ENCODE measurements around the gene C5.

C5 gene

DNA sequence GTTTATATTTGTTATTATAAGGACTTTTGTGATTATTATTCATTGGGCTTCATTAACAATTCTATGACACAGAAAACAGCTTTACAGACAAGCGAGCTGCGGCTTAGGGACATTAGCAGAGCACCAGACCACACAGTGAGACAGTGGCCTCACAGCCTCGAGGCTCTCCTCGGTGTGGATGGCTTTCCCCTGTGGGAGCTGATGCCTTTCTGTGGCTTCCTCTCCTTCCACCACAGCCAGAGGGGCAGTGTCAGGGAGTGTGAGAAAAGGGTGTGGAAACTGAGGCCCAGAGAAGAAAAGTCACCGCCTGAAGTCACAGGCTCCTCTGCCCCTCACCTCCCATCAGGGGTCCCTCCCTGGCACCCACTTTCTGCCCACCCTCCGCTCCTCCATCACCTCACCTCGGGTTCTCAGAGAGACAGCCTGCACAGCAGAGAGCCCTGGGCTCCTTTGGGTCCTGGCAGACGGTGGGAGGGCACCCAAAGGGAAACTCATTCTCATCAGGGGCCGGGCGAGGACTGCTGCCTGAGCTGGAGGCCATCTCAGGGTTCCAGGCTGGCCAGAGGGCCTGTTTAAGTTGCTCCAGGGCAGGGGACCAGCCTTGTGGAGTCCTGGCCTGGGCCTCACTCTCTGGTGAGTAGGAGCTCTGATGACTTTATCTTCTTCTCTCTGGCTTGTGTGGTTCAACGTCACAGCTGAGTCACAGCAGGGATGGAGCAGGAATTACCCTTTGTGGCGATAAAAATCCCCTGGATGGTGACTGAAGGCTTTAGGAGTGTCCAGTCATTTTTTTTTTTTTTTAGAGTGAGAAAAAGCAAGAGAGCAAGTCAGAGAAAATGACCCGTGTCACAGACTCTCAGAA is 124.3 kb downstream of the C5 start:
- H3K9me3 ChIP-seq (ENCODE audit: control insufficient read depth, low read length): no peaks in the 10 kb centered on the region
- H3K9ac ChIP-seq (ENCODE audit: low read length): peak overlapping the region; percentile 50
- no peaks in the 10 kb centered on the region for H3K36me3 ChIP-seq (ENCODE audit: control insufficient read depth, insufficient read depth, low read length)
- no peaks in the 10 kb centered on the region for H3K27me3 ChIP-seq (ENCODE audit: control insufficient read depth, insufficient read depth, low read length)
- no peaks in the 10 kb centered on the region for H3K4me1 ChIP-seq (ENCODE audit: control insufficient read depth, insufficient read depth, low read length)
- H3K4me3 ChIP-seq (ENCODE audit: low read length): no peak overlapping the region

DNA sequence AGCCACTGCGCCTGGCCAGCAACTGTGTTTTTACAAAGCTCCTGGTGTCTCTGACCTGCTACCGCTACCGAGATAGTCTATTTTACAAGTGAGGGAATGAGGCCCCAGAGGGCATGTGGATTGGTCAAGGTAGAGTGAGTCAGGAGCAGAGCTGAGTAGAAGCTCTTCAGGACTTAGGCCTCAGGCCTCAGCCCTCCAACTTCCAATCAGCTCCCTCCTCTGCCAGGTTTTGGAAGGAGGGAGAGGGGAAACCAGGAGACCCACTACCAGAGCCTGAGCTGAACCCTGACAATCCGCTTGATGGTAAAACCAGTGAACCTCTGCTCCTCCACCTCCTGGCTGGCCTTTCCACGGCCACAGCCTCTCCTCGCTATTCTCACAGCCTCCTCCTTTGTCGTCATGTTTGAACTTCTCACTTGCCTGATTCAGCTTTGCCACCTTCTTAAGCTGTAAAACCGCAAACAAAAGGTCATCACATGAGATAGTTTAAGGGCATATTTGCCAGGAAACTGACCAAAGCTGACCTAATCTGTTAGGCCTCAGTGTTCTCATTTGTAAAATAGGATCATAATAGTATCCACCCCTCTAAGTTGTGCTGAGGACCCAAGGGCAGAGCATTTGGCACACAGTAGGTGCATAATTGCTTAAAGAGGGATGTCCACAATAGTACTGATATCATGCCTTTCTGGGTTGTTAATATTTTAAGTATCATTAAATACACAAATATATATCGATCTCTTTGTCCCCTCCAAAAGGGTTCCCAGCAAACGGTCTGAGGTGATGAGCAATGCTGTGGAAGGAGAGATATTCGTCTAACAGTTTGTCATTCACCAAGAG is 125.2 kb downstream of the C5 start:
- H3K9ac ChIP-seq (ENCODE audit: low read length): no peak overlapping the region
- no peak overlapping the region for H3K4me3 ChIP-seq (ENCODE audit: low read length)
- H3K4me1 ChIP-seq (ENCODE audit: control insufficient read depth, insufficient read depth, low read length): no peaks in the 10 kb centered on the region
- no peaks in the 10 kb centered on the region for H3K9me3 ChIP-seq (ENCODE audit: control insufficient read depth, low read length)
- no peaks in the 10 kb centered on the region for H3K36me3 ChIP-seq (ENCODE audit: control insufficient read depth, insufficient read depth, low read length)
- H3K27me3 ChIP-seq (ENCODE audit: control insufficient read depth, insufficient read depth, low read length): no peaks in the 10 kb centered on the region

DNA sequence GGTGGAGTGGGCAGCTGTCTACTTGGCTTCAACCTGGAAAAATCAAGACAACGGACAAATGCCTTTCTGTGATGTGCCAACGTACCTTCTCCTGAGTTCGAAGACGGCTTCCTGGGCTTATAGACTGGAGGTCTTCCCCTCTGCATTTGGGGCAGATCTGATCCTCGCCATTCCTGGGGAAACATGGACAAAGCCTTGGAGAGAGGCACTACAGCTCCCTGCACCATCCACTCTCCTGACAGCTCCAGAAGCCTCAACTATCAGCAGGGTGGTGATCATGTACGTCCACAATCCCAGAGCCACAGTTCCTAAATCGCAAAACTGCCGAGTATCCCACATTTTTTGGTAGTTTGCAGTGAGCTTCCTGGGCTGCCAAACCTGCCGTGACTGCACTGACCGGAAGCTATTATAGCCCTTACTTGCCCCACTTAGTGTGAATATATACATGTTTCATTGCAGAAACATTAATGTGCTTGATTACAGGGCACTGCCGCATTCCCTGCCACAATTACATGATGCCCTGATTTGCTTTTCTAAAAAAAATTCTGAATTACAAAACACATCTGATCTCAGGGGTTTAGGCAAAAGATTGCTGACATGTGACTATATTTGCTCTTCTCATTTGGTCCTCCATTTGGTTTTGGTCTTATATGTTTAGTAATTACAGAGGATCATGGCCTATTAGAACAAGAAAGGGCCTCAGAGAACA is 126.3 kb downstream of the C5 start:
- Histone ChIP-seq H3K27me3 (ENCODE audit: control insufficient read depth, insufficient read depth, low read length) (no peaks in the 10 kb centered on the region), H3K4me3 (ENCODE audit: low read length) (no peak overlapping the region), H3K9me3 (ENCODE audit: control insufficient read depth, low read length) (no peaks in the 10 kb centered on the region), H3K4me1 (ENCODE audit: control insufficient read depth, insufficient read depth, low read length) (no peaks in the 10 kb centered on the region), H3K9ac (ENCODE audit: low read length) (no peak overlapping the region), H3K36me3 (ENCODE audit: control insufficient read depth, insufficient read depth, low read length) (no peaks in the 10 kb centered on the region)

DNA sequence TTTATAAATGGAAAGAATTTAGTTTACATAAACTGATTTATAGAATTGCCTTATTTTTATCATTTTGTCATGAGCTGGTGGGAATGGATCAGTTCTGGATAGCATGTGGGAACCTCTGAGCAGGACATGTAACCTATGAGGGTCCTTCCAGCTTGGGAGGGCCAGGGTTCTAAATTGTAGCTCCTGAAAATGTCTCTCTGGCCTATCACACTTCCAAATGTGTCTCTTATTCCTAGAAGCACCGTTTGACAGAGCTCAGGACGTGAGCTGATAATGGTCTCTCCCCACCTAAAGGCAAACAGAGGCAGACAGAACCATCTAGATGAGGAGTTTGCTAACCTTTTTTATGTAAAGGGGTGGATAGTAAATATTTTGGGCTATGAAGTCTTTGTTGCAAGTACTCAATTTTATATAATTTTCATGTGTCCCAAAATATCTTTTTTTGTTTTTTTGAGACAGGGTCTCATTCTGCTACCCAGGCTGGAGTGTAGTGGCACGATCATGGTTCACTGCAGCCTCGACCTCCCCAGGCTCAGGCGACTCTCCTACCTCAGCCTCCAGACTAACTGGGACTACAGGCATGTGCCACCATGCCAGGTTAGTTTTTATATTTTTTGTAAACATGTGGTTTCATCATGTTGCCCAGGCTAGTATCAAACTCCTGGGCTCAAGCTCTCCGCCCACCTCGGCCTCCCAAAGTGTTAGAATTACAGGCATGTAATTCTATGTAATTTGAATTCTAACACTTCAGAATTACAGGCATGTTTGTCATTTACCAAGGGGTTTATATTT is 127.5 kb downstream of the C5 start:
- no peak overlapping the region for H3K9ac ChIP-seq (ENCODE audit: low read length)
- H3K9me3 ChIP-seq (ENCODE audit: control insufficient read depth, low read length): no peaks in the 10 kb centered on the region
- no peaks in the 10 kb centered on the region for H3K27me3 ChIP-seq (ENCODE audit: control insufficient read depth, insufficient read depth, low read length)
- H3K36me3 ChIP-seq (ENCODE audit: control insufficient read depth, insufficient read depth, low read length): no peaks in the 10 kb centered on the region
- H3K4me3 ChIP-seq (ENCODE audit: low read length): no peak overlapping the region
- H3K4me1 ChIP-seq (ENCODE audit: control insufficient read depth, insufficient read depth, low read length): no peaks in the 10 kb centered on the region

DNA sequence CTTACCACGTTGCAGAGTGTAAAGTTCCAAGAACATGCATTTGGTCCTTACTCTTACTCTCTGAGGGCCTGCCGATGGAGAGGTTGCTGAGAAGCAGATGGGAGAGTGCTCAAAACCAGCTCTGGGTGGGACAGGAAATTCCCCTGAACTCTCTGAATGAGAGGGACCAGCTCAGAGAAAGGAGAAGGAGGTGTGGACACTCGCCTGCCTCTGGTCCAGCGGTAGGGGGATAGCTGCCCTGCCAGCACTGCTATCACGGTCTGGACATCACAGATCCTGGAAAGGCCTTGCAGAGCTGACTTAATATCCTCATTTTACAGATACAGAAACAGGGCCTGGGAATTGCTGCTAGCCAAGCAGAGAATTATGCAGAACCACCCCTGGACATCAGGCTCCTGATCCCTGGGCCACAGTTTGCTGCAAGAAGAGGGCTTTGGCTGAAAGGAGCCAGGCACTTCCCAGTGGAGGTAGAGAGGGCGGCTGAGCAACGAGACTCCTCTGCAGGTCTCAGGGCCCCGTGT is 128.4 kb downstream of the C5 start:
- Histone ChIP-seq H3K9me3 (ENCODE audit: control insufficient read depth, low read length) (no peaks in the 10 kb centered on the region), H3K9ac (ENCODE audit: low read length) (no peak overlapping the region), H3K4me3 (ENCODE audit: low read length) (no peak overlapping the region), H3K36me3 (ENCODE audit: control insufficient read depth, insufficient read depth, low read length) (no peaks in the 10 kb centered on the region), H3K4me1 (ENCODE audit: control insufficient read depth, insufficient read depth, low read length) (no peaks in the 10 kb centered on the region), H3K27me3 (ENCODE audit: control insufficient read depth, insufficient read depth, low read length) (no peaks in the 10 kb centered on the region)

DNA sequence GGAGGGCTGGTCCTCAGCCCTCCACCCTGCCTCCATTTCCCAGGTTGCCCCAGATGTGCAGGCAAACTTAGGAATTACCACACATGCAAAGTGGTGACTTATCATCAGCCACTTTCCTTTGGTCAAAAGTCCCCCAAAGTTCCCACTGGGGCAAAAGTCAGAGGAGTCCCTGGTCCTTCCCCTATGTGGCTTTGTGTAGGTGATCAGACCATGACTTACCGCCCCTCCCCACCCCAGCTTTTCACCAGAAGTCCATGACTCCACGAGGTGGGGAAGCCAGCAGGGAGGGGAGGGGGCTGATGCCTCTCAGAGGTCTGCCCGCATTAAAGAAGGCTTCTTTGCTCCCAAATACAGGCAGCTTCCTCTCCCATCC is 129.3 kb downstream of the C5 start:
- no peak overlapping the region for H3K4me3 ChIP-seq (ENCODE audit: low read length)
- H3K9me3 ChIP-seq (ENCODE audit: control insufficient read depth, low read length): no peaks in the 10 kb centered on the region
- no peaks in the 10 kb centered on the region for H3K4me1 ChIP-seq (ENCODE audit: control insufficient read depth, insufficient read depth, low read length)
- no peaks in the 10 kb centered on the region for H3K27me3 ChIP-seq (ENCODE audit: control insufficient read depth, insufficient read depth, low read length)
- H3K36me3 ChIP-seq (ENCODE audit: control insufficient read depth, insufficient read depth, low read length): no peaks in the 10 kb centered on the region
- no peak overlapping the region for H3K9ac ChIP-seq (ENCODE audit: low read length)

DNA sequence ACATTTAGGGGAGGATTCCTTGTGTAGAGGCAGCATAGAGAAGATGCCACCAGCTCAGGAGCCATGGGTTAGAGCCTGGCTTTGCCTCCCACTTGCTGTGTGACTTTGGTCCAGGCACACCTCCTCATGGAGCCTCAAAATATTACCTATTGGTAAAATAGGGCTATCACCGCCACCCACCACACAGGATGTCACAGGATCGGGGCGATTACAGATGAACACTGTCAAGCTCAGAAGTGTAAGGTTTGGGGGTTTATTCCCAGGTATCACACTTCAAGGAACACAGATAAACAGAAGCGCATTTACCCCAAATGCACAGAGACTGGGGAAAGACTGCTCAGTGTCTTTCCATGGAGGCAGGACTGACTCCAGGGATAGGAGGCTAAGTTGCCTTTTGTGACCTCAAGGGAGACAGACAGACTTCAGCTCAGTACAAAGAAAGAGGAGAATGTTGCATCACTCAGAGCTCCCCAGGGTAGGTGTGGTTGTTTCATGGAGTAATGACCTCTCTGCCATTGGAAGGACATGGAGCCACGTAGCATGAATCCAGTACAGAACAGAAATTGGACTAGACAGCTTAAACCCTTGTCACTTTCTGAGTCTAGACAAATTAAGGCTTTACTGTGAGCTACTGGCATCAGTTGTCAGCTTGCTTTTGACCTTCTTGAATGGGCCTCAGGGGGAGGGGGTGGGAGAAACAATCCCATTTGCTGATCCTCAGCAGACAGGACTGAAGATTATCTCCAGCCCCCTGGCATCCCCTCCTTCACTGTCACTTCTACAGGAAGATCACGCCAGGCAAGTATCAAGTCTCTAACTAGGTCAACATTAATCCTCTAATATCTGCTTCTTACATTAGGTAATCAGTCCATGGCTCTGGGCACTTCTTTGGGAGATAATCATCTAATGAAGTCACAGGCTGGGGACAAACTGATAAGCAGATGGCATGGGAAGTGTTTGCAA is 130.0 kb downstream of the C5 start:
- Histone ChIP-seq H3K36me3 (ENCODE audit: control insufficient read depth, insufficient read depth, low read length) (no peaks in the 10 kb centered on the region), H3K27me3 (ENCODE audit: control insufficient read depth, insufficient read depth, low read length) (no peaks in the 10 kb centered on the region), H3K4me3 (ENCODE audit: low read length) (no peak overlapping the region), H3K9me3 (ENCODE audit: control insufficient read depth, low read length) (no peaks in the 10 kb centered on the region), H3K9ac (ENCODE audit: low read length) (peak overlapping the region; percentile 11), H3K4me1 (ENCODE audit: control insufficient read depth, insufficient read depth, low read length) (no peaks in the 10 kb centered on the region)

DNA sequence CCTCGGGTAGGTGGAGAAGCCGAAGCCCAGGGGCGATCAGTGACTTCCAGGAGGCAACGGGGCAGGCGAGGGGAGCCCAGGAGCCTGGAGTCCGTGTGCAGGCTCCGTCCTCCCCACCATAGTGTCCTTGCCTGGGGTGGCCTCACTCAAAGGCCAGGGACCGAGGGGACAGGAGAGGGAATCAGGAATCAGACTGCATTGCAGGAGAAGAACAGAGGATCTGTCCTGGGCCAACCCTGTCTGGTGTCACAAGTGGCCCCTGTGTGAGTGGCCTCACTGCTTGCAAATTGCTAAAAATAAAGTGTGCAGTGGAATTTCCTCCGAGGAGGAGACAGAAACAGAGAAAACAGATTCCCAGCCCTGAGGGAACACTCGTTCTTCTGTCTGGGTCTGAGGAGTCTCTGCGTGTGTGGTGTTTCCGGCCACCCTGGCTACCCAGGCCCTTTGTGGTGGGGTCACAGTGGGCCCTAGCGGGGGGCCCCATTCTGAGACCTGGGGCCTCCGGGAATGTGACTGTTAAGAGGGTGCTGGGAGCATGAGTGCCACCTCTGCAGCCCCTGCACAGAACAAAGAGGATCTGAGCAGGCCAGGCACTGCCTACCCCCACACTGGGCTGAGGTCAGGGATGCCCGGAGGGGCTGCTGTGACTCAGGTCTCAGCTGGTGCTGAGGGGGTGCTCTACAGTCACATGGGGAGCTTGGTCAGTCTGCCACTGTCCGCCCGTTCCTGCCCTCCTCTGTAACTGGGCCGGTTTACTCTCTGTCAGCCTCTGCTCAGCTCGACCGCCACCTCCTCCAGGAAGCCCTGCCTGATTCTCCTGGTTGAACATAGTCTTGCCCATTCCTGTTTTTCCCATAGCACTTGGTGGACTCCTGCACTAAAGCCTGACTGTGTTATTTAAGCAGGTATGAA is 130.9 kb downstream of the C5 start:
- no peaks in the 10 kb centered on the region for H3K4me1 ChIP-seq (ENCODE audit: control insufficient read depth, insufficient read depth, low read length)
- H3K9me3 ChIP-seq (ENCODE audit: control insufficient read depth, low read length): no peaks in the 10 kb centered on the region
- H3K4me3 ChIP-seq (ENCODE audit: low read length): no peak overlapping the region
- peak overlapping the region; percentile 11 for H3K9ac ChIP-seq (ENCODE audit: low read length)
- H3K36me3 ChIP-seq (ENCODE audit: control insufficient read depth, insufficient read depth, low read length): no peaks in the 10 kb centered on the region
- no peaks in the 10 kb centered on the region for H3K27me3 ChIP-seq (ENCODE audit: control insufficient read depth, insufficient read depth, low read length)

DNA sequence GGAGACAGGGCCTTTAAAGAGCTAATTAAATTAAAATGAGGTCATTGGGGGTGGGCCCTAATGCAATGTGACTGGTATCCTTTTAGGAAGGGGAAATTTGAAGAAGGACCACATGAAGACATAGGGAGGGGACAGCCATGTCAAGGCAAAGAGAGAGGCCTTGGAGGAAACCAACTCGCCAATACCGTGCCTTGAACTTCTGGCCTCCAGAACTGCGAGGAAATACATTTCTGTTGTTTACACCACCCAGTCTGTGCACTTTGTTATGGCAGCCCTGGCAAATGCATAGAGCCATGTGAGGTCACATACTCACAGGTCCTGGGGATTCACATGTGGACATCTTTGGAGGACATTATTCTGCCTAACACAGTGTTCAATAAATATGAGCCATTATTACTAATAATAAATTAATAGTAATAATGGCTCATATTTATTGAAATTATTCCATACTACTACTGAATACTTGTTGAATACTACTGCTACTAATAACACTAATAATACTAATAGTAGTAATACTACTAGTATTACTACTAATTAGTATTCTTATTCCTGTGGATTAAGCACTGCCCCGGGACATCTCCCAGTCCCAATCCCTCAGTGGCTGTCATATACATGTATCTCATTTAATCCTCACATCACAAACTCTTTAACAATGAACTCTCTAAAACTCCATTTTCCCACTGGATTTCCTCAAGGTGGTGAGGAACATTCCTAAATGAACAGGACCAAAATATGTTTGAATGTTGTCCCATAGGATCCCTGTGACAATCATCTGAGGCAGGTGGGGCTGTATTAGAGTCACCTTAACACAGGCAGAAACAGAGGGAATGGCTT is 131.9 kb downstream of the C5 start:
- no peaks in the 10 kb centered on the region for H3K4me1 ChIP-seq (ENCODE audit: control insufficient read depth, insufficient read depth, low read length)
- H3K9ac ChIP-seq (ENCODE audit: low read length): no peak overlapping the region
- H3K4me3 ChIP-seq (ENCODE audit: low read length): no peak overlapping the region
- H3K36me3 ChIP-seq (ENCODE audit: control insufficient read depth, insufficient read depth, low read length): no peaks in the 10 kb centered on the region
- no peaks in the 10 kb centered on the region for H3K27me3 ChIP-seq (ENCODE audit: control insufficient read depth, insufficient read depth, low read length)
- H3K9me3 ChIP-seq (ENCODE audit: control insufficient read depth, low read length): no peaks in the 10 kb centered on the region

Measured in mucosa of stomach (tissue), 1 donor.